ENCODE results near the gene GJC2. TPM values are rescaled to one million over a fixed set of nuclear protein-coding genes. Genes with fewer than 3 reads are reported as not detected.

GJC2 gene
- polyA plus RNA-seq, 3 donors = 0.15 TPM; not detected in 2

- H3K4me3 ChIP-seq (replicated peaks in 1 of 3; ENCODE audit: low read depth in 2 of 3, low read length in 3 of 3) = no peak overlapping the region
- no peak for TF ChIP-seq CTCF (IDR thresholded peaks at IDR 0.05)
- Mint-ChIP-seq H3K36me3 (peaks cover 0 to 6% of the 10 kb centered on the region in 2 donors), H3K4me3 (no peak overlapping the region), H3K4me1 (peaks cover 22% of the 10 kb centered on the region), H3K9me3 (no peaks in the 10 kb centered on the region), H3K27ac (peak overlapping the region in 1 of 7 donors; percentile 41), H3K27me3 (ENCODE audit: low read depth in 3 of 3) (no peaks in the 10 kb centered on the region)
- H3K36me3 ChIP-seq (replicated peaks in 1 of 2; ENCODE audit: control insufficient read depth in 1 of 2, insufficient read depth in 2 of 2, low read length in 2 of 2) = peaks cover 0 to 3% of the 10 kb centered on the region in 2 donors
- H2AFZ ChIP-seq (ENCODE audit: insufficient read depth, low read depth, low read length, poor library complexity, severe bottlenecking) = no peak overlapping the region
- H3K79me2 ChIP-seq (ENCODE audit: insufficient read depth, low read length) = no peaks in the 10 kb centered on the region
- H3K4me1 ChIP-seq (ENCODE audit: control insufficient read depth in 1 of 2, insufficient read depth in 2 of 2, low read length in 2 of 2) = peaks cover 19 to 20% of the 10 kb centered on the region in 2 donors
- WGBS (ENCODE audit: insufficient coverage) = 96% methylated on average over 7 of the region's 9 CpGs
- no peak overlapping the region for H3K9ac ChIP-seq (ENCODE audit: insufficient read depth, low read length, poor library complexity, severe bottlenecking)
- no peaks in the 10 kb centered on the region for H3K9me3 ChIP-seq (replicated peaks in 1 of 2; ENCODE audit: control insufficient read depth in 1 of 2, insufficient read depth in 1 of 2, low read length in 2 of 2)
- no peak overlapping the region for H3K27ac ChIP-seq (ENCODE audit: low read depth in 1 of 2, low read length in 2 of 2)
- H3K4me2 ChIP-seq (replicated peaks; ENCODE audit: extremely low read depth, low read length, poor library complexity, severe bottlenecking) = no peak overlapping the region
- DNase-seq = no peak
- intact Hi-C loops (cut with micrococcal nuclease) = no loop called here
- no peaks in the 10 kb centered on the region for H3K27me3 ChIP-seq (ENCODE audit: control insufficient read depth in 2 of 2, insufficient read depth in 2 of 2, low read length in 2 of 2)
- no peaks in the 10 kb centered on the region for H4K20me1 ChIP-seq (ENCODE audit: insufficient read depth, low read length)
Measured at GRCh38 chr1:228181645-228182034, 31.9 kb downstream of the GJC2 start.

GRCh38 chr1:228182296-228183030, 32.7 kb downstream of the GJC2 start:
- Histone ChIP-seq H3K9ac (ENCODE audit: insufficient read depth, low read length, poor library complexity, severe bottlenecking) (no peak overlapping the region), H2AFZ (ENCODE audit: insufficient read depth, low read depth, low read length, poor library complexity, severe bottlenecking) (no peak overlapping the region), H3K9me3 (replicated peaks in 1 of 2; ENCODE audit: control insufficient read depth in 1 of 2, insufficient read depth in 1 of 2, low read length in 2 of 2) (no peaks in the 10 kb centered on the region), H4K20me1 (ENCODE audit: insufficient read depth, low read length) (no peaks in the 10 kb centered on the region), H3K27ac (ENCODE audit: low read depth in 1 of 2, low read length in 2 of 2) (no peak overlapping the region), H3K36me3 (replicated peaks in 1 of 2; ENCODE audit: control insufficient read depth in 1 of 2, insufficient read depth in 2 of 2, low read length in 2 of 2) (no peaks in the 10 kb centered on the region), H3K4me3 (replicated peaks in 1 of 3; ENCODE audit: low read depth in 2 of 3, low read length in 3 of 3) (no peak overlapping the region), H3K79me2 (ENCODE audit: insufficient read depth, low read length) (no peaks in the 10 kb centered on the region), H3K4me2 (replicated peaks; ENCODE audit: extremely low read depth, low read length, poor library complexity, severe bottlenecking) (no peak overlapping the region), H3K27me3 (ENCODE audit: control insufficient read depth in 2 of 2, insufficient read depth in 2 of 2, low read length in 2 of 2) (no peaks in the 10 kb centered on the region), H3K4me1 (ENCODE audit: control insufficient read depth in 1 of 2, insufficient read depth in 2 of 2, low read length in 2 of 2) (peaks cover 19 to 20% of the 10 kb centered on the region in 2 donors)
- no peak for DNase-seq
- Mint-ChIP-seq H3K27me3 (ENCODE audit: low read depth in 3 of 3) (no peaks in the 10 kb centered on the region), H3K9me3 (no peaks in the 10 kb centered on the region), H3K27ac (no peak overlapping the region), H3K4me1 (peaks cover 22% of the 10 kb centered on the region), H3K4me3 (no peak overlapping the region), H3K36me3 (peaks cover 0 to 6% of the 10 kb centered on the region in 2 donors)
- intact Hi-C loops (cut with micrococcal nuclease) = no loop called here
- WGBS (ENCODE audit: insufficient coverage) = 85% methylated on average over 11 of the region's 32 CpGs
- TF ChIP-seq CTCF (IDR thresholded peaks at IDR 0.05) = no peak

Measured in CD14-positive monocyte (primary cell).